ENCODE measurements around the gene IGFALS. TPM values are rescaled to one million over a fixed set of nuclear protein-coding genes. Genes with fewer than 3 reads are reported as not detected.

Gene IGFALS
- total and polyA plus RNA-seq, 9 donors: 0.20 to 1.8 (median 0.50) TPM; not detected in 1

DNA sequence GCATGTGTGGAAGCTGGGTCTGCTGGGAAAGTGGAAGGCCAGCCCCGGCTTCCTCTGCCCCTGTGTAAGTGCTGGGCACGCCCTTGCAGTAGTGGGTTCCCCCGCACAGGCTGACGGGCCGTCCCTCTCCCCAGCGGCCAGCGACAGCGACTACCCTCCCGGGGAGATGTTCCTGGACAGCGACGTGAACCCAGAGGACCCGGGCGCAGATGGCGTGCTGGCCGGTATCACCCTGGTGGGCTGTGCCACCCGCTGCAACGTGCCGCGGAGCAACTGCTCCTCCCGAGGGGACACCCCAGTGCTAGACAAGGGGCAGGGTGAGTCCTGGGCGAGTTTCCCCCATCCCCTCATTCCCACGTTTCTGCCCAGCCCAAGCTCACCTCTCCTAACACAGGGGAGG lies 27.7 kb downstream of the IGFALS start:
- WGBS, 3 donors: 87 to 92% (median 89%) methylated on average over 21 to 22 of the region's 22 CpGs
- Histone ChIP-seq H3K9me3 (no peaks in the 10 kb centered on the region), H3K27me3 (no peaks in the 10 kb centered on the region), H3K4me1 (ENCODE audit: insufficient read depth) (peaks cover 2% of the 10 kb centered on the region), H3K4me3 (no peak overlapping the region), H3K27ac (no peak overlapping the region), H3K36me3 (no peaks in the 10 kb centered on the region)
- peak in 1 of 5 donors; percentile 43 for DNase-seq
- intact Hi-C loops (cut with DNase I): no loop called here
- no peak for TF ChIP-seq POLR2A (IDR thresholded peaks at IDR 0.05)
- TF ChIP-seq EP300 (IDR thresholded peaks at IDR 0.05): no peak

DNA sequence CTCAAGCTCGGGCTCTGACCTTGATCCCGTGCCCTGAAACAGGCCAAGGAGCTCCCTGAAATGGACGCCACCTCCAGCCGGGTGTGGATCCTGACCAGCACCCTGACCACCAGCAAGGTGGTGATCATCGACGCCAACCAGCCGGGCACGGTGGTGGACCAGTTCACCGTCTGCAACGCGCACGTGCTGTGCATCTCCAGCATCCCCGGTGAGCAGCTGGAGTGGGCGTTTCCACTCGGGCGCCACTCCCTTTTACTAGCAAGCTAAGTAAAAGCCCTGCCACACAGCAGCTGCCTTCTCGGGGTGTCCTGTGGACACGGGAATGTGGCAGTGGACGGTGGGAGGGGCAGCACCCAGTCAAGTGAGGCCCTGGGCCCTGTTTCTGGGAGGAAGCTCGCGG lies 28.5 kb downstream of the IGFALS start:
- TF ChIP-seq, protein P1, sequence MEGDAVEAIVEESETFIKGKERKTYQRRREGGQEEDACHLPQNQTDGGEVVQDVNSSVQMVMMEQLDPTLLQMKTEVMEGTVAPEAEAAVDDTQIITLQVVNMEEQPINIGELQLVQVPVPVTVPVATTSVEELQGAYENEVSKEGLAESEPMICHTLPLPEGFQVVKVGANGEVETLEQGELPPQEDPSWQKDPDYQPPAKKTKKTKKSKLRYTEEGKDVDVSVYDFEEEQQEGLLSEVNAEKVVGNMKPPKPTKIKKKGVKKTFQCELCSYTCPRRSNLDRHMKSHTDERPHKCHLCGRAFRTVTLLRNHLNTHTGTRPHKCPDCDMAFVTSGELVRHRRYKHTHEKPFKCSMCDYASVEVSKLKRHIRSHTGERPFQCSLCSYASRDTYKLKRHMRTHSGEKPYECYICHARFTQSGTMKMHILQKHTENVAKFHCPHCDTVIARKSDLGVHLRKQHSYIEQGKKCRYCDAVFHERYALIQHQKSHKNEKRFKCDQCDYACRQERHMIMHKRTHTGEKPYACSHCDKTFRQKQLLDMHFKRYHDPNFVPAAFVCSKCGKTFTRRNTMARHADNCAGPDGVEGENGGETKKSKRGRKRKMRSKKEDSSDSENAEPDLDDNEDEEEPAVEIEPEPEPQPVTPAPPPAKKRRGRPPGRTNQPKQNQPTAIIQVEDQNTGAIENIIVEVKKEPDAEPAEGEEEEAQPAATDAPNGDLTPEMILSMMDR (IDR thresholded peaks at IDR 0.05): no peak
- Histone ChIP-seq H3K27ac (no peak overlapping the region), H3K36me3 (no peaks in the 10 kb centered on the region), H3K4me3 (no peak overlapping the region), H3K9me3 (no peaks in the 10 kb centered on the region), H3K27me3 (no peaks in the 10 kb centered on the region), H3K4me1 (ENCODE audit: insufficient read depth) (no peaks in the 10 kb centered on the region)
- DNase-seq: no peak
- intact Hi-C loops (cut with DNase I): no loop called here
- 82 to 88% (median 85%) methylated on average over 21 of the region's 21 CpGs for WGBS, 3 donors

DNA sequence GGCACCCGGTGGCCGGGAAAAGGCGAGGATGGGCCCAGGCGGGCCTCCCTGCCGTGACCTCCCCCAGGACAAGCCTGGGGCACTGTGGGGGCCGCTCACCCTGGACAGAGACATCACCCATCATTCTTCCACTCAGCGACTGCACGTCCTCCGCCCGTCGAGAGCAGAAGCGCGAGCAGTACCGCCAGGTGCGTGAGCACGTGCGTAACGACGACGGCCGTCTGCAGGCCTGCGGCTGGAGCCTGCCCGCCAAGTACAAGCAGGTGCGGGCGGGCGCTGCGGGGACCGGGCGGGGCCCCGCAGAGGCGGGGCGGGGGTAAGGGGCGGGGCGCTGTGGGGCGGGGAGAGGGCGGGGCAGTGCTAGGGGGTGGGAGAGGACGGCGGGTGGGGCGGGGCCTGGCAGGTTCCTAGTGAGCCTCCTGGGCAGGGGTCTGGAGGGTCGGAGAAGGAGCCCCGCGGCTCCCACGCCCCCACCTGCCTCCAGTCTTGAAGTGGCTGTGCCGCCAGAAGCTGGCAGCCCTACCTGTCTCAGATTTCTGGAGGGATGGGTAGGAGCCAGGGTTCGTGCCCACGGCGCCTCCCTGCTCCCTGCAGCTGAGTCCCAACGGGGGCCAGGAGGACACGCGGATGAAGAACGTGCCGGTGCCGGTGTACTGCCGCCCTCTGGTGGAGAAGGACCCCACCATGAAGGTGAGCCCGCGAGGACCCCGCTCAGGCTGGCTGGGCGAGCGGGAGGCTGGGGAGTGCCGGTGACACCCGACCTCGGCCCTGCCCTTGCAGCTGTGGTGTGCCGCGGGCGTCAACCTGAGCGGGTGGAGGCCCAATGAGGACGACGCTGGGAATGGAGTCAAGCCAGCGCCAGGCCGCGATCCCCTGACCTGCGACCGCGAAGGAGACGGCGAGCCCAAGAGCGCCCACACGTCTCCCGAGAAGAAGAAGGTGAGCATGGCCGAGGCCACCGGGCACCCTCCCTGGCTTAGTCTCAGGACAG lies 29.7 kb downstream of the IGFALS start:
- WGBS, 3 donors: 68 to 75% (median 70%) methylated on average over 72 to 81 of the region's 81 CpGs
- H3K4me1 ChIP-seq (ENCODE audit: insufficient read depth): no peaks in the 10 kb centered on the region
- H3K27ac ChIP-seq: no peak overlapping the region
- intact Hi-C loops (cut with DNase I): no loop called here
- no peaks in the 10 kb centered on the region for H3K27me3 ChIP-seq
- DNase-seq: peak in 1 of 5 donors; percentile 68
- no peaks in the 10 kb centered on the region for H3K9me3 ChIP-seq
- TF ChIP-seq, protein P1 (IDR thresholded peaks at IDR 0.05): peak in 1 of 3 donors; percentile 15
- no peak for TF ChIP-seq EP300 (IDR thresholded peaks at IDR 0.05)
- no peaks in the 10 kb centered on the region for H3K36me3 ChIP-seq
- no peak overlapping the region for H3K4me3 ChIP-seq

DNA sequence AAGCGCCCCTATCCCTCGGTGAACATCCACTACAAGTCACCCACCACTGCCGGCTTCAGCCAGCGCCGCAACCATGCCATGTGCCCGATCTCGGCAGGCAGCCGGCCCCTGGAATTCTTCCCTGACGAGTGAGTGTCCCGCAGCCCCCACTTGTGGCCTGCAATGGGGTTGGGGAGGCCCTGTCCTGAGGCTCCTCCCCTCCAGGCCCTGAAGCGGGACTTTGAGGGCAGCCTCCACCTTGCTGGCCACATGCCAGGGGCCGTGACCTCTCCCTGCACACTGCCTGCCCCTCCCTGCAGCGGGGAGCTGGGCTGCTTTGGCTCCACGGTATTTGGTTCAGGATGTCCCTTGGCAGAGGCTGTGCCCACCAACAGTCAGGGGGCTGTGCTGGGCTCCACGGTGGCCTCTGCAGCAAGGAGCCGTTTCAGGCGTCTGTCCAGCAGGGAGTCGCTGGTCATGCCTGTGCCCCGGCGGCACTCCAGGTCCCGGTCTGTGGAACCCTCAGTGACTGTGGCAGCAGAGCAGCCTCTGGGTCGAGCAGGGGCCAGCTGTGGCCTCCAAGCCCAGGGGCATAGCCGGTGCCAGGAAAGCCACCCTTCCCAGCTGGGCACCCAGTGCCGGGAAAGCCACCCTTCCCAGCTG lies 30.5 kb downstream of the IGFALS start:
- Histone ChIP-seq H3K4me1 (ENCODE audit: insufficient read depth) (no peaks in the 10 kb centered on the region), H3K36me3 (no peaks in the 10 kb centered on the region), H3K27me3 (no peaks in the 10 kb centered on the region), H3K4me3 (no peak overlapping the region), H3K9me3 (no peaks in the 10 kb centered on the region), H3K27ac (no peak overlapping the region)
- TF ChIP-seq EP300 (IDR thresholded peaks at IDR 0.05) (no peak), POLR2A (IDR thresholded peaks at IDR 0.05) (no peak)
- TF ChIP-seq, protein P1 (IDR thresholded peaks at IDR 0.05): no peak
- DNase-seq: peak in 4 of 5 donors; percentile 27 to 57 (median 39)
- intact Hi-C loops (cut with DNase I): no loop called here
- WGBS, 3 donors: 74 to 78% (median 77%) methylated on average over 14 to 24 of the region's 24 CpGs

Measured in ovary (tissue), 9 donors.